GM12878 (cell line): ENCODE measurements around the gene NCOA6. TPM values are rescaled to one million over a fixed set of nuclear protein-coding genes. Genes with fewer than 3 reads are reported as not detected.

Experiments used
- ASH2L ChIP-seq: fragments of 300-600, 200-600 bp; sonication (generic); IDR thresholded peaks from 2 replicates; pipeline ENCODE4 v1.6.1; 2017; ENCODE audit warnings: low read depth, mild to moderate bottlenecking, borderline replicate concordance
- CBFB ChIP-seq: IDR thresholded peaks from 2 replicates; pipeline ENCODE4 v1.6.1; 2016; ENCODE audit warnings: antibody characterized with exemption, low read depth
- CREM ChIP-seq: IDR thresholded peaks from 2 replicates; pipeline ENCODE4 v1.6.1; 2014; ENCODE audit warnings: antibody characterized with exemption, low read depth
- E2F8 ChIP-seq: fragments of 450-650 bp; IDR thresholded peaks from 2 replicates; pipeline ENCODE4 v1.6.1; 2018; ENCODE audit warnings: mild to moderate bottlenecking, low read depth, moderate library complexity; ENCODE audit not compliant: partially characterized antibody
- MYB ChIP-seq: fragments of 150-350 bp; IDR thresholded peaks from 2 replicates; pipeline ENCODE4 v1.6.1; 2014; ENCODE audit warnings: mild to moderate bottlenecking, low read depth, low read length, borderline replicate concordance
- NRF1 ChIP-seq: conservative IDR thresholded peaks from 2 replicates; pipeline ENCODE4 v1.6.1; 2011; ENCODE audit warnings: mild to moderate bottlenecking, low read depth, low read length, improper control_type of control experiment
- SREBF2 ChIP-seq: IDR thresholded peaks from 2 replicates; pipeline ENCODE4 v1.6.1; 2012; ENCODE audit warnings: mild to moderate bottlenecking, low read length
- TCF3 ChIP-seq: IDR thresholded peaks from 2 replicates; pipeline ENCODE4 v1.6.1; 2012; ENCODE audit warnings: low read depth, mild to moderate bottlenecking, low read length, borderline replicate concordance; ENCODE audit not compliant: insufficient read depth
- ZNF687 ChIP-seq: fragments of 450-650 bp; IDR thresholded peaks from 2 replicates; pipeline ENCODE4 v1.6.1; 2017; ENCODE audit warnings: mild to moderate bottlenecking, moderate library complexity
- polyA plus RNA-seq, 11 experiments: library from polyadenylated mRNA; depleted of rRNA in 4 of 11; unstranded in 6 of 11; stranded (reverse) in 5 of 11; fragments of >200 nt; fragmentation: Nextera tagmentation in 4 of 11; fragmentation: Illumina TruSeq in 1 of 11; extraction: Ambion mirVana in 4 of 11; extraction: Trizol in 1 of 11; gene quantifications; 1 replicate in 1 of 11; 2 replicates in 10 of 11; pipeline versions ENCODE4 v1.2.1 to v1.2.3, GENCODE V29; 2011 to 2016; ENCODE audit warnings: inconsistent platforms in 2 of 11, missing spikeins in 2 of 11, low read depth in 1 of 11
- total RNA-seq, 4 experiments: library from RNA; depleted of rRNA in 3 of 4; stranded (reverse); fragments of >200 nt in 3 of 4; fragmentation: Illumina TruSeq in 1 of 4; extraction: Trizol in 1 of 4; gene quantifications; 2 replicates each; pipeline versions ENCODE4 v1.2.1 to v1.2.3, GENCODE V29; 2013 to 2021

The NCOA6 gene
- total and polyA plus RNA-seq, 10 of the 15 experiments (the other 5 are each of a cell fraction or from before 2014, with no cell fraction given), result 6.1 to 20.6 (median 12.6) TPM

- TF ChIP-seq ZNF687 (no peak), NRF1 (no peak), SREBF2 (no peak), MYB (no peak), ASH2L (no peak), CBFB (no peak), TCF3 (no peak), E2F8 (no peak), CREM (no peak)
Measured at GRCh38 chr20:34772437-34772836, 53.0 kb downstream of the NCOA6 start (continued).
